LNCaP clone FGC (cell line): Measurements from ENCODE around the gene VWA3B.
"Not testable (repeated sequence)": the region's sequence is repeated elsewhere in the genome, so short reads cannot be mapped to it uniquely, and the experiment has no call there.

Experiments used
- DNase-seq: peaks from one replicate; pipeline ENCODE4 v3.0.0-alpha.2; 2011; ENCODE audit warnings: low read depth
- H3K4me3 ChIP-seq: 2 replicates; pipeline ENCODE4 v1.5.1; 2011; ENCODE audit warnings: mild to moderate bottlenecking, low read depth, low read length, control low read depth
- CTCF ChIP-seq: IDR thresholded peaks from 2 replicates; pipeline ENCODE4 v1.5.1; 2012; ENCODE audit warnings: mild to moderate bottlenecking; ENCODE audit not compliant: control insufficient read depth, insufficient read depth; ENCODE audit errors: extremely low read depth

Gene VWA3B

GRCh38 chr2:98311090-98311489, 224.1 kb downstream of the VWA3B start:
- DNase-seq = no peak
- H3K4me3 ChIP-seq = no peak overlapping the region
- TF ChIP-seq CTCF = no peak

GRCh38 chr2:98311771-98312545, 225.0 kb downstream of the VWA3B start:
- no peak overlapping the region for H3K4me3 ChIP-seq
- TF ChIP-seq CTCF = no peak
- DNase-seq = no peak

DNA sequence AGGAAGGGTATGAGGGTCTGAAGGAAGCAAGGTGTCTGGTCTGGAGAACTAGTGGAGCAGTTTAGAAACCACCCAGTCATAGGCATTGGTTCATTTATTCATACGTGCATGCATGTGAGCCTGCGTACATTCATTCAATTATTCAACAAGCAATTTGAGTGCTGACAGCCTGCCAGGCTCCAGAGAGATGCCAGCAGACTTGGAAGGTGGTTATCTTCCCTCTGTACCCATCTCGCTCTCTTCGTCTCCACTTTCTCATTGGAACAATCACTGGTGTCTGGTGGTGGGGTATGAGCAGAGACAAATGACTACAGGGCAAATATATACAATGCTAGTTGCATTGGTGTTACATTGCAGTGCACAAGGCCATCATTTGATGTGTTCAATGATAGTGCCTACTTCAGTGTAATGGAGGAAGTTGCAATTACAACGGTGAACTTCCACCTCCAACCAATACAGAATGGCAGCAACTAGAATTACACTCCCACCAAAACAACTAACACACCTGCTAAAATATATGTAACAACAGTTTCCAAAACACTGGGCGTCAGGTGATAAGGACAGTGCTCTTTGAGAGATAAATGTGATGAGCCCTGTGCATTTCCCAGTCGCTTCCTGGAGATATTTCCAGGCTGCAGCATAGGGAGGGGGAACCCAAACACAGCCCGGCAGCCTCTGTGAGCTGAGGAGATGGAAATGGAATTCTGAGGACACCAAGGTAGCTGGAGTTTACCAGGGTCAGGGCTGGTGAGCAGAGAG, 226.7 kb downstream of the VWA3B start:
- TF ChIP-seq CTCF = no peak
- H3K4me3 ChIP-seq = no peak overlapping the region
- no peak for DNase-seq

DNA sequence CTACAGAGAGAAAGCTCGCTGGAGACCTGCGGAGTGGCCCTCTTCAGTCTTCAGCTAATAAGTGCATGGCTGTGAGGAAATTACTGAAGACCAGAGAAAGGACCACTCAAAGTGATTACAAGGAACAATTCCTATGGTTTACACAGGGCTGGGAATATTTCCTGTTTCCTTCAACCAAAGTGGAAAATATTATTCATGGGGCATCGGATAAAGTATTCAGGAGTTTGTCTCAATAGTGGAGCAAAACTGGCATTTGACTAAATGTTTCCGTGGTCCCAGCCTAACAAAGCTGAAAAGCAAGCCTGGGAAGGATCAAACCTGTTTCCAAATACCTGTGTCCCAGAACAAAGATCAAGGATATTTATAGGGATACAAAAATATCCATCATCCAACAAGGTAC, 227.3 kb downstream of the VWA3B start:
- no peak for DNase-seq
- no peak overlapping the region for H3K4me3 ChIP-seq
- no peak for TF ChIP-seq CTCF

DNA sequence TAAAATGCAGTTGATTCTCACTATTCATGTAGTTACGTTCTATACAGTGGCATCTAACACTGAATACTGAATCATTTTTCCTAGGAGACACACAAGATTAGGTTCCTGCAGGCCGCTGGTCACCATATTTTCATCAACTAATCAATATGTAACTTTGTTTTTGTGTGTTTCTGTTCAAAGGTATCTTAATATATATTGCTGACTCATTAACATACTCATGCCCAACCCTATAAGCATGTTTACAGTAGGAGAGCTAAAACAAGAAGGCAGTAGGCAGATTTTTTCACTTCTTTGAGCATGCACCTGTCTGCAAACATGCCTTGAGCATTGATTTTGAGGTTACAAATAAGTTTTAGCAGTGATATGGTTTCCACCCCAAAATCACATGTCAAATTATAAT, 229.0 kb downstream of the VWA3B start:
- DNase-seq = no peak
- H3K4me3 ChIP-seq = no peak overlapping the region
- no peak for TF ChIP-seq CTCF

DNA sequence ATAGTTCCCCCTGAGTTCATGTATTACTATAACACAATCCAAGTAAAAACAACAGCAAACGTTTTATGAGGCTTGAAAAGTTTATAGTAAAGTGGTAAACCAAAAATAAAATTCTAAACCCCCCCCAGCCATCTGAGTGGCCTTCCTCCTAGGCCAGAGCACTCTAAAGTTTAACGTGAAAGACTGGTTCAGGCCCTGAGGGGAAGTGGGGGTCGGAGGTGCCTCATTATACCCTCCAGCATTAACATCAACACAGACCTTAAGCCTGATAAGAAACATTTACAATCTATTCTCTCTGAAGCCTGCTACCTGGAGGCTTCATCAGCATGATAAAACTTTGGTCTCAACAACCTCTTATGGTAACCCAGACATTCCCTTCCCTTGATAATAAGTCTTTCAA, 230.2 kb downstream of the VWA3B start:
- no peak for TF ChIP-seq CTCF
- no peak for DNase-seq
- no peak overlapping the region for H3K4me3 ChIP-seq

DNA sequence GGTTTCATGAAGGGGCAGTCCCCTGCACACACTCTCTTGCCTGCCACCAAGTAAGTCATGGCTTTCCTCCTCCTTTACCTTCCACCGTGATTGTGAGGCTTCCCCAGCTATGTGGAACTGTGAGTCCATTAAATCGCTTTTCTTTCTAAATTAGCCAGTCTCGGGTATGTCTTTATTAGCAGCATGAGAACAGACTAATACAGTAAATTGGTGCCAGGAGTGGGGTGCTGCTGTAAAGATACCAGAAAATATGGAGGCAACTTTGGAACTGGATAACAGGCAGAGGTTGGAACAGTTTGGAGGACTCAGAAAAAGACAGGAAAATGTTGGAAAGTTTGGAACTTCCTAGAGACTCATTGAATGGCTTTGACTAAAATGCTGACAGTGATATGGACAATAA, 233.2 kb downstream of the VWA3B start:
- H3K4me3 ChIP-seq, DNase-seq: not testable (repeated sequence)
